Heart left ventricle (tissue), 16 donors: ENCODE data around the gene GAS7. TPM values are rescaled to one million over a fixed set of nuclear protein-coding genes. Genes with fewer than 3 reads are reported as not detected.

Experiments used
- ATAC-seq, 4 donors: fragments of 200-7000 bp; cut with Tn5 transposase; one replicate each; pipeline ENCODE4 v1.9.1; 2020 to 2022; ENCODE audit warnings: moderate library complexity in 4 of 4, mild to moderate bottlenecking in 3 of 4, moderate number of reproducible peaks in 1 of 4
- DNase-seq, 5 donors: peaks; one replicate each; pipeline ENCODE4 v3.0.0-alpha.2; 2020
- H3K27ac ChIP-seq, 12 donors: fragments of 200-600 bp; sonication (generic) in 4 of 12; one replicate each; pipeline versions ENCODE4 v1.5.0 to v1.8.0; 2016 to 2022; ENCODE audit warnings: mild to moderate bottlenecking in 2 of 12
- H3K27me3 ChIP-seq, 9 donors: fragments of 200-600 bp; sonication (generic) in 2 of 9; one replicate each; pipeline versions ENCODE4 v1.5.1 to v1.8.0; 2016 to 2022; ENCODE audit warnings: mild to moderate bottlenecking in 3 of 9
- H3K36me3 ChIP-seq, 9 donors: fragments of 200-600 bp; sonication (generic) in 2 of 9; one replicate each; pipeline versions ENCODE4 v1.5.0 to v1.8.0; 2018 to 2022; ENCODE audit warnings: mild to moderate bottlenecking in 2 of 9
- H3K4me1 ChIP-seq, 12 donors: fragments of 200-600 bp; sonication (generic) in 4 of 12; one replicate each; pipeline versions ENCODE4 v1.5.0 to v1.8.0; 2016 to 2022; ENCODE audit warnings: mild to moderate bottlenecking in 3 of 12
- H3K4me3 ChIP-seq, 12 donors: fragments of 200-600 bp; sonication (generic) in 4 of 12; one replicate each; pipeline versions ENCODE4 v1.5.0 to v1.8.0; 2017 to 2022; ENCODE audit warnings: mild to moderate bottlenecking in 9 of 12, moderate library complexity in 4 of 12
- H3K9me3 ChIP-seq, 12 donors: fragments of 200-600 bp; sonication (generic) in 4 of 12; one replicate each; pipeline versions ENCODE4 v1.5.0 to v1.8.0; 2016 to 2022; ENCODE audit warnings: mild to moderate bottlenecking in 1 of 12
- POLR2A ChIP-seq, 2 donors: fragments of 450-650 bp; IDR thresholded peaks; one replicate each; pipeline ENCODE4 v1.6.1; 2017; ENCODE audit warnings: antibody characterized with exemption in 2 of 2, mild to moderate bottlenecking in 2 of 2, moderate library complexity in 2 of 2
- WGBS, 4 donors: extraction: QIAGEN DNeasy Blood & Tissue Kit in 2 of 4; methylation state at CpG; one replicate each; pipeline versions ENCODE4 v1.1.5 to v1.1.7; 2013 to 2018; 5-methylcytosine and 5-hydroxymethylcytosine counted together
- intact Hi-C, 10 donors: fragments of 100-400 bp; cut with DNase I; formaldehyde crosslinking; loops; one replicate each; pipeline versions ENCODE4 v1.11.1 to v1.14.2; 2022
- polyA plus RNA-seq, 2 donors: library from polyadenylated mRNA; stranded (reverse); fragments of 200-250 nt; gene quantifications; one replicate each; pipeline ENCODE4 v1.2.3, GENCODE V29; 2013
- total RNA-seq, 9 donors: library from RNA; depleted of rRNA in 2 of 9; stranded (reverse); fragments of >200 nt in 2 of 9; fragmentation: NEBNext Ultra II Directional in 3 of 9; extraction: Animal tissue kit (Norgen Biotek cat#: 25700) in 3 of 9; gene quantifications; one replicate each; pipeline versions ENCODE4 v1.1.0 to v1.2.4, GENCODE V29; 2016 to 2023
- TF ChIP-seq, protein P1 (sequence below), 12 donors: fragments of 200-600 bp; sonication (generic) in 4 of 12; IDR thresholded peaks; one replicate each; pipeline versions ENCODE4 v1.5.0 to v1.8.0; 2018 to 2022; ENCODE audit warnings: antibody characterized with exemption in 12 of 12, mild to moderate bottlenecking in 5 of 12
- donor health status: ischemic (EF 13 %, LVEDD 7.1; RV severe dilation, severe dysfunction).
- donor health status: healthy with polysubstance abuse.
- donor health status: DM: no; HTN: yes; CAD: no.
- donor health status: DM: no; HTN: no; CAD: no.
- donor health status: ischemic (EF 25% LVEDD 6.9; RV normal size, moderate dysfunction).
- donor health status: ischemic (EF 25% LVEDD 5.7; RV mildly dilated, moderate dysfunction).
- donor health status: healthy.
- donor health status: DM: yes; HTN: yes; CAD: no.
- donor health status: ischemic (EF 35%, LVEDD 5.7; RV mildly dilated, moderate dysfunction).
- donor health status: nonischemic (EF 11% LVEDD 7.7; RV severe dilation, severe dysfunction).
- donor health status: DM: yes; HTN: yes; CAD: no.
- donor health status: PGD.
- donor health status: ischemic (EF 29% LVEDD 5.4; RV normal size, mild dysfunction).
- donor health status: nonischemic (EF 23%, LVEDD 6.1; RV moderate dilation, normal function).

Gene GAS7
- total and polyA plus RNA-seq, 11 donors = 19.4 to 86.5 (median 65.1) TPM

DNA sequence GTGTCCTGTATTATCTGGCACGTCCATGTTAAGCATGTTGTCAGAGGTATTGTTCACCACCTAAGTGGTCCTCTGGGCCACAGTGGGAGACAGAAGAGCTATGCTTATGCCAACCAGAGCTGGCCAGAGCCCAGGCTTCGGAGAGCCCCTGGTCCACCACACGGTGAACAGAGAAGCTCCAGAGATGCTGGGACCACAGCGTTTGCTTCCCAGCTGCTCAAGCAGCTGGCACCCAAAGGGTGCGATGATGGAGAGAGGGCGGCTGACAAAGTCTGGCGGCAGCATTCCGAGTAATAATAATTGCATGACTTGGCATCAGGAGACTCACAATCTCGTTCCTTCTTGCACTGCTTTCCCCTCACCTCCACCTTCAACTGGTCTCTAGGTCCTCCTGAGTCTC is 257.6 kb downstream of the GAS7 start:
- peaks cover 0 to 14% (median 3%) of the 10 kb centered on the region in 12 donors for H3K9me3 ChIP-seq
- DNase-seq (peak in 1 of 5 donors; percentile 9), ATAC-seq (no peak)
- no peak for TF ChIP-seq POLR2A (IDR thresholded peaks at IDR 0.05)
- TF ChIP-seq, protein P1, sequence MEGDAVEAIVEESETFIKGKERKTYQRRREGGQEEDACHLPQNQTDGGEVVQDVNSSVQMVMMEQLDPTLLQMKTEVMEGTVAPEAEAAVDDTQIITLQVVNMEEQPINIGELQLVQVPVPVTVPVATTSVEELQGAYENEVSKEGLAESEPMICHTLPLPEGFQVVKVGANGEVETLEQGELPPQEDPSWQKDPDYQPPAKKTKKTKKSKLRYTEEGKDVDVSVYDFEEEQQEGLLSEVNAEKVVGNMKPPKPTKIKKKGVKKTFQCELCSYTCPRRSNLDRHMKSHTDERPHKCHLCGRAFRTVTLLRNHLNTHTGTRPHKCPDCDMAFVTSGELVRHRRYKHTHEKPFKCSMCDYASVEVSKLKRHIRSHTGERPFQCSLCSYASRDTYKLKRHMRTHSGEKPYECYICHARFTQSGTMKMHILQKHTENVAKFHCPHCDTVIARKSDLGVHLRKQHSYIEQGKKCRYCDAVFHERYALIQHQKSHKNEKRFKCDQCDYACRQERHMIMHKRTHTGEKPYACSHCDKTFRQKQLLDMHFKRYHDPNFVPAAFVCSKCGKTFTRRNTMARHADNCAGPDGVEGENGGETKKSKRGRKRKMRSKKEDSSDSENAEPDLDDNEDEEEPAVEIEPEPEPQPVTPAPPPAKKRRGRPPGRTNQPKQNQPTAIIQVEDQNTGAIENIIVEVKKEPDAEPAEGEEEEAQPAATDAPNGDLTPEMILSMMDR (IDR thresholded peaks at IDR 0.05) = no peak
- H3K4me1 ChIP-seq = peaks cover 0 to 13% (median 8%) of the 10 kb centered on the region in 12 donors
- H3K27me3 ChIP-seq = no peaks in the 10 kb centered on the region
- H3K4me3 ChIP-seq = no peak overlapping the region
- 70 to 83% (median 77%) methylated on average over 6 to 9 of the region's 9 CpGs for WGBS, 4 donors
- no peak overlapping the region for H3K27ac ChIP-seq
- peaks cover 0 to 85% (median 66%) of the 10 kb centered on the region in 9 donors for H3K36me3 ChIP-seq
- intact Hi-C loops = no loop called here

DNA sequence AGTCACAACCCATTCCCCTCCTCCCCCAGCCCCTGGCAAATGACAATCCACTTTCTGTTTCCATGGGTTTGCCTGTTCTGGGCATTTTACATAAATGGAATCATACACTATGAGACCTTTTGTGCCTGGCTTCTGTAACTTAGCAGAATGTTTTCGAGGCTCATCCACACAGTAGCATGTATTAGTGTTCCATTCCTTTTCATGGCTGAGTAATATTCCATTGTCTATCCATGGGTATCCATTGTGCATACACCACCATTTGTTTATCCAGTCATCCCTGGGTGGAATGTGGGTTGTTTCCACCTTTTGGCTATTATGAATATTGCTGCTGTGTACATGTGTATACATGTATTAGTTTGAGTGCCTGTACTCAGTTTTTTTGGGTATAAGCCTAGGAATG is 259.6 kb downstream of the GAS7 start:
- 75 to 92% (median 82%) methylated on average over 1 of the region's 1 CpG for WGBS, 4 donors
- intact Hi-C loops = no loop called here
- Histone ChIP-seq H3K9me3 (peaks cover 0 to 14% (median 3%) of the 10 kb centered on the region in 12 donors), H3K36me3 (peaks cover 0 to 76% (median 51%) of the 10 kb centered on the region in 9 donors), H3K4me3 (no peak overlapping the region), H3K4me1 (peaks cover 0 to 13% (median 8%) of the 10 kb centered on the region in 12 donors), H3K27ac (no peak overlapping the region), H3K27me3 (no peaks in the 10 kb centered on the region)
- no peak for TF ChIP-seq POLR2A (IDR thresholded peaks at IDR 0.05)
- TF ChIP-seq, protein P1 (IDR thresholded peaks at IDR 0.05) = no peak
- DNase-seq (no peak), ATAC-seq (no peak)

DNA sequence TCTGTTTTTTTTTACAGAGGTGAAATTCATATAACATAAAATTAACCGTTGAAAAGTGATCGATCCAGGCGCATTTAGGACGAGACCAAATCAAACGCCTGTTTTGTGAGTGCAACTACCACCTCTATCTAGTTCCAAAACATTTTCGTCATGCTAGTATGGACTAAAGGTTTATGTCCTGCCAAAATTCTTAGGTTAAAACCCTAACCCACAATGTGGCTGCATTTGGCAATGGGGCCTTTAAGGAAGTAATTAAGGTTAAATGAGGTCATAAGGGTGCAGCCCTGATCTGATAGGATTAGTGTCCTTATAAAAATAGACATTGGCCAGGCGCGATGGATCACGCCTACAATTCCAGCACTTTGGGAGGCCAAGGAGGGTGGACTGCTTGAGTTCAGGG is 260.5 kb downstream of the GAS7 start:
- intact Hi-C loops = no loop called here
- WGBS, 4 donors = 85 to 91% (median 89%) methylated on average over 9 of the region's 9 CpGs
- no peak for ATAC-seq
- H3K4me3 ChIP-seq = no peak overlapping the region
- H3K4me1 ChIP-seq = peaks cover 0 to 13% (median 8%) of the 10 kb centered on the region in 12 donors
- H3K27me3 ChIP-seq = no peaks in the 10 kb centered on the region
- peaks cover 0 to 78% (median 54%) of the 10 kb centered on the region in 9 donors for H3K36me3 ChIP-seq
- H3K27ac ChIP-seq = peak overlapping the region in 1 of 12 donors; percentile 42
- H3K9me3 ChIP-seq = peaks cover 0 to 14% (median 3%) of the 10 kb centered on the region in 12 donors
- DNase-seq = no peak
- TF ChIP-seq, protein P1 (IDR thresholded peaks at IDR 0.05) = no peak
- TF ChIP-seq POLR2A (IDR thresholded peaks at IDR 0.05) = no peak

DNA sequence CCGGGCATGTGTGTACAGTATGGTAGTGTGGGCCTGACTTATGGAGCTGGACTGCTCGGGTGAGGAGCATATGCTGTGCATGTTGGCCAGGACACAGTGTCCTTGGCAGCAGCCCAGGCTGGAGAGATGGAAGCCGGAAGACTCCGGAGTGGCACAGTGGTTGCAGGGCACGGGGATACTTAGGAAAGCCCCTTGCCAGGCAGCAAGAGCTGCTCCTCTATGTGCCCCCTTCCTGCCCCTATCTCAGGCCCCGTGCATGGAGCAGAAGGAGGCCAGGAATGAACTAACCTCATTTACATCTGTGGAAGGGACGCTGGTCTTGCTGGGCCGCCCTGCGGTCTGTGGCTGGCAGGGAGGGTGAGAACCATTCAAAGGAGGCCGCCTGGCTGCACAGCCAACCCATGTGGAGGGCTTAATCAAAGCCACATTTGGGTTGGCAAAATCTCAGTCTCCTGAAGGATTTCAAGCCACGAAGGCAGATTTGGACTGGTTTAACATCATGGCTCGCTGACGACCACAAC is 261.1 kb downstream of the GAS7 start:
- Histone ChIP-seq H3K4me3 (no peak overlapping the region), H3K4me1 (peaks cover 0 to 13% (median 8%) of the 10 kb centered on the region in 12 donors), H3K9me3 (peaks cover 0 to 14% (median 3%) of the 10 kb centered on the region in 12 donors), H3K27me3 (no peaks in the 10 kb centered on the region), H3K36me3 (peaks cover 0 to 76% (median 48%) of the 10 kb centered on the region in 9 donors), H3K27ac (peak overlapping the region in 4 of 12 donors; percentile 1 to 42 (median 34))
- intact Hi-C loops = no loop called here
- TF ChIP-seq, protein P1 (IDR thresholded peaks at IDR 0.05) = no peak
- TF ChIP-seq POLR2A (IDR thresholded peaks at IDR 0.05) = no peak
- DNase-seq (peak in 4 of 5 donors; percentile 43 to 81 (median 61)), ATAC-seq (peak; percentile 85 to 94 (median 89))
- 54 to 80% (median 56%) methylated on average over 5 to 13 of the region's 13 CpGs for WGBS, 4 donors
